ENCODE results near the gene LY6G6C. TPM values are rescaled to one million over a fixed set of nuclear protein-coding genes. Genes with fewer than 3 reads are reported as not detected.

Gene LY6G6C, protein sequence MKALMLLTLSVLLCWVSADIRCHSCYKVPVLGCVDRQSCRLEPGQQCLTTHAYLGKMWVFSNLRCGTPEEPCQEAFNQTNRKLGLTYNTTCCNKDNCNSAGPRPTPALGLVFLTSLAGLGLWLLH
- under 1 TPM; 0.29 to 0.38 TPM for total RNA-seq
- 1.1 TPM for polyA plus RNA-seq (2013, experiment 1 of 2)
- polyA plus RNA-seq (2013, experiment 2 of 2), result 1.4 TPM
- long read RNA-seq, experiment 1, result 0 reads
- long read RNA-seq, experiment 2, result 0 reads
- long read RNA-seq, experiment 3, result 0 reads
- long read RNA-seq, experiment 4, result 0 reads

DNA sequence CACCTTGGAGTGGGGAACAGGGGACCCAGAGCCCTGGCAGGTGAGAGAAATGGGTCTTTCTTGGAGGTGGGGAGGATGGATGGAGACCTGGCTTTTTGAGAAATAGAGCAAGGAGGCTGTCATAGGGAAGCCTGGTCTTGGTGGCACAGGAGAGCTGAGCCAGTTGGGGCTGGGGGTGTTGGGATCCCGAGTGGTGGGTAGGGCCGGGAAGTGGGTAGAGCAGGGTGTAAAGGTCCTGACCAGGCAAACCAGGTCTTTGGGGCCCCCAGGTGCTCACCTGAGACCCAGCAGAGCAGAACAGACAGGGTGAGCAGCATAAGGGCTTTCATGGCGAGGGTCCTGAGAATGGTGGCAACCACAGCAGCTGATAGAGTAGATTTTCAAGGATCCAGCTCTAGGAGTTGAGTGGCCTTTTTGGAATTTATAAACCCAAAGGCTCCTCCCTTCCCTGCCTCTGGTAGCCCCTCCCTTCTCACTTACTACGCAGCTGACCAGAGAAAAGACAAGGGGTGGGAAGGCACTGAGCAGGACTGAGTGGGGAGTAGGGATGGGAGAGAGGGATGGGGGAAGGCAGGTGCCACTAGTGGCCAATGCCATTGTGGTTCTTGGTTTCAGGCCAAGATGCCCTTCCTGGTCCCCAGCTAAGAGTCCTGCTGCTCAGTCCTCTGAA is at the start of gene LY6G6C:
LY6G6C (minus strand) TSS at position 396 of the 670 bp plus-strand sequence; CDS start at position 329, 67 bp downstream.
- TF ChIP-seq, protein P1, sequence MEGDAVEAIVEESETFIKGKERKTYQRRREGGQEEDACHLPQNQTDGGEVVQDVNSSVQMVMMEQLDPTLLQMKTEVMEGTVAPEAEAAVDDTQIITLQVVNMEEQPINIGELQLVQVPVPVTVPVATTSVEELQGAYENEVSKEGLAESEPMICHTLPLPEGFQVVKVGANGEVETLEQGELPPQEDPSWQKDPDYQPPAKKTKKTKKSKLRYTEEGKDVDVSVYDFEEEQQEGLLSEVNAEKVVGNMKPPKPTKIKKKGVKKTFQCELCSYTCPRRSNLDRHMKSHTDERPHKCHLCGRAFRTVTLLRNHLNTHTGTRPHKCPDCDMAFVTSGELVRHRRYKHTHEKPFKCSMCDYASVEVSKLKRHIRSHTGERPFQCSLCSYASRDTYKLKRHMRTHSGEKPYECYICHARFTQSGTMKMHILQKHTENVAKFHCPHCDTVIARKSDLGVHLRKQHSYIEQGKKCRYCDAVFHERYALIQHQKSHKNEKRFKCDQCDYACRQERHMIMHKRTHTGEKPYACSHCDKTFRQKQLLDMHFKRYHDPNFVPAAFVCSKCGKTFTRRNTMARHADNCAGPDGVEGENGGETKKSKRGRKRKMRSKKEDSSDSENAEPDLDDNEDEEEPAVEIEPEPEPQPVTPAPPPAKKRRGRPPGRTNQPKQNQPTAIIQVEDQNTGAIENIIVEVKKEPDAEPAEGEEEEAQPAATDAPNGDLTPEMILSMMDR (conservative IDR thresholded peaks at IDR 0.05), result no peak
- Histone ChIP-seq H3K9me3 (ENCODE audit: control insufficient read depth, low read length) (no peaks in the 10 kb centered on the region), H3K9ac (ENCODE audit: extremely low read depth, low read length, poor library complexity, severe bottlenecking) (no peak within 1 kb of the TSS), H3K36me3 (ENCODE audit: control insufficient read depth, insufficient read depth, low read length) (peaks cover 10% of the 10 kb centered on the region), H3K4me3 (ENCODE audit: low read length) (no peak within 1 kb of the TSS), H3K27ac (ENCODE audit: low read depth, low read length) (no peak within 1 kb of the TSS), H3K4me1 (ENCODE audit: control insufficient read depth, insufficient read depth, low read length) (no peaks in the 10 kb centered on the region), H3K27me3 (ENCODE audit: control insufficient read depth, insufficient read depth, low read length, poor library complexity, severe bottlenecking) (no peaks in the 10 kb centered on the region)
- no peak within 1 kb of the TSS for H3K27ac Mint-ChIP-seq
- peaks cover 15% of the 10 kb centered on the region for H3K4me1 Mint-ChIP-seq
- no peak within 1 kb of the TSS for H3K4me3 Mint-ChIP-seq
- no peaks in the 10 kb centered on the region for H3K9me3 Mint-ChIP-seq
- DNase-seq, result no peak
- H3K36me3 Mint-ChIP-seq (ENCODE audit: low read depth), result peaks cover 10% of the 10 kb centered on the region
- WGBS, 2 experiments (ENCODE audit: insufficient coverage in 1 of 2, insufficient read length in 1 of 2), result 81 to 100% methylated on average over 1 to 4 of the region's 4 CpGs
- no peaks in the 10 kb centered on the region for H3K27me3 Mint-ChIP-seq (ENCODE audit: insufficient read depth)

DNA sequence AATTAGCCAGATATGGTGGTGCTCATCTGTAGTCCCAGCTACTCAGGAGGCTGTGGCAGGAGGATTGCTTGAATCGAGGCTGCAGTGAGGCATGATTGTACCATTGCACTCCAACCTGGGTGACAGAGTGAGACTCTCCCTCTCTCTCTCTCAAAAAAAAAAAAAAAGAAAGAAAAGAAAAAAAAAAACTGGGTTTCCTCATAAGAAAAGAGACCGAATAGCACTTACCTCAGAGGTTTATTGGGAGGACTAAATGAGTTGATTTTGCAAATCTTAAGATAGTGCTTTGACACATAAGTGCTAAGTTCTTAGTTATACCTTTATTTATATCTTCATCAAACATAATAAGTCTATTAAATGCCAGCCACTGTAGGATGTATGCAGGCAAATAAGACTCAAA is 49.3 kb upstream of the LY6G6C start:
- Histone ChIP-seq H3K4me3 (ENCODE audit: low read length) (no peak overlapping the region), H3K4me1 (ENCODE audit: control insufficient read depth, insufficient read depth, low read length) (no peaks in the 10 kb centered on the region), H3K9me3 (ENCODE audit: control insufficient read depth, low read length) (no peaks in the 10 kb centered on the region), H3K27ac (ENCODE audit: low read depth, low read length) (no peak overlapping the region), H3K9ac (ENCODE audit: extremely low read depth, low read length, poor library complexity, severe bottlenecking) (no peak overlapping the region), H3K36me3 (ENCODE audit: control insufficient read depth, insufficient read depth, low read length) (no peaks in the 10 kb centered on the region), H3K27me3 (ENCODE audit: control insufficient read depth, insufficient read depth, low read length, poor library complexity, severe bottlenecking) (no peaks in the 10 kb centered on the region)
- no peak for DNase-seq
- Mint-ChIP-seq H3K36me3 (ENCODE audit: low read depth) (no peaks in the 10 kb centered on the region), H3K4me1 (peaks cover 7% of the 10 kb centered on the region), H3K4me3 (no peak overlapping the region), H3K27ac (no peak overlapping the region), H3K27me3 (ENCODE audit: insufficient read depth) (no peaks in the 10 kb centered on the region), H3K9me3 (no peaks in the 10 kb centered on the region)
- WGBS, 2 experiments (ENCODE audit: insufficient coverage in 1 of 2, insufficient read length in 1 of 2), result 90 to 100% methylated on average over 2 of the region's 2 CpGs
- TF ChIP-seq, protein P1 (conservative IDR thresholded peaks at IDR 0.05), result no peak

DNA sequence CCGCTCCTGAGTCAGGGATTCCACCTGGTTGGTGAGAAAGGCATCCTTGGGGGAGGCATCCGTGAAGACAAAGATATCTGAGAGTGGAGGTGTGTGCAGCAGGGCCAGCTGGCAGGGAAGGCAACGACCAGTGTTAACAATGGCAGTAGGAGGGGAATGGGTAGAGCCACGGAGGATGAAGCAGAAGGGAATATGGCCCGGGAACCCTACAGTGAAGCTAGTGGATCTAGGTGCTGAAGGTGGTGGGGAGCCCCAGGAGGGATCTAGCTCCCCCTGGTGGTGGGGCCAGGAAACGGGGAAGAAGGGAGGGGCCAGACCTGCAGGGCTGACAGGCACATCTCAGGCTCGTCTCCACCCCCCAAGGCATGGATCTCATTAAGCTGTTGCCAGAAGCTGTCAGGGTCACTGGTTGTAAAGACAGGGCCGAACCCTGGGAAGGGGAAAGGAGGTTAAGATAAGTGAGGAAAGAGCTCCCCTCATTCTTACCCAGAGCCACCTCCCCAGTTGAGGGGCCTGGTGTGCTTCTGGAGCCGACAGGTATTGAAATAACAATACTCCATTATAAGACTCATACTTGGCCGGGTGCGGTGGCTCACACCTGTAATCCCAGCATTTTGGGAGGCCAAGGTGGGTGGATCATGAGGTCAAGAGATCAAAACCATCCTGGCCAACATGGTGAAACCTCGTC is 48.3 kb upstream of the LY6G6C start:
- H3K9me3 Mint-ChIP-seq, result no peaks in the 10 kb centered on the region
- 78 to 83% methylated on average over 5 to 12 of the region's 12 CpGs for WGBS, 2 experiments (ENCODE audit: insufficient coverage in 1 of 2, insufficient read length in 1 of 2)
- no peak overlapping the region for H3K27ac Mint-ChIP-seq
- no peaks in the 10 kb centered on the region for H3K27me3 Mint-ChIP-seq (ENCODE audit: insufficient read depth)
- no peak overlapping the region for H3K9ac ChIP-seq (ENCODE audit: extremely low read depth, low read length, poor library complexity, severe bottlenecking)
- TF ChIP-seq, protein P1 (conservative IDR thresholded peaks at IDR 0.05), result peak; percentile 95
- H3K36me3 Mint-ChIP-seq (ENCODE audit: low read depth), result no peaks in the 10 kb centered on the region
- H3K4me3 Mint-ChIP-seq, result no peak overlapping the region
- H3K36me3 ChIP-seq (ENCODE audit: control insufficient read depth, insufficient read depth, low read length), result no peaks in the 10 kb centered on the region
- H3K27ac ChIP-seq (ENCODE audit: low read depth, low read length), result no peak overlapping the region
- H3K9me3 ChIP-seq (ENCODE audit: control insufficient read depth, low read length), result no peaks in the 10 kb centered on the region
- H3K4me1 ChIP-seq (ENCODE audit: control insufficient read depth, insufficient read depth, low read length), result no peaks in the 10 kb centered on the region
- DNase-seq, result peak; percentile 93
- peaks cover 8% of the 10 kb centered on the region for H3K4me1 Mint-ChIP-seq
- no peak overlapping the region for H3K4me3 ChIP-seq (ENCODE audit: low read length)
- no peaks in the 10 kb centered on the region for H3K27me3 ChIP-seq (ENCODE audit: control insufficient read depth, insufficient read depth, low read length, poor library complexity, severe bottlenecking)

Data from endodermal cell (in vitro differentiated cells).